Panc1 (cell line): Measurements from ENCODE around the gene OR10A6. TPM values are rescaled to one million over a fixed set of nuclear protein-coding genes. Genes with fewer than 3 reads are reported as not detected.

Experiments used
- ATAC-seq: fragments of 200-7000 bp; cut with Tn5 transposase; 2 replicates; pipeline ENCODE4 v1.9.1; 2020; ENCODE audit warnings: mild to moderate bottlenecking, moderate library complexity
- BruUV-seq: library from RNA; stranded (reverse); fragments of 400-500 nt; replicated peaks from 2 replicates; lab custom pipeline; 2021; lab: Mats Ljungman, UMichigan
- CTCF ChIA-PET: fragments of 300-600 bp; sonication (Branson Sonifier 250); formaldehyde crosslinking; loops from one replicate; lab custom pipeline; 2022; ENCODE audit warnings: antibody characterized with exemption; lab: Charles Lee
- POLR2A ChIA-PET: fragments of 300-600 bp; sonication (Branson Sonifier 250); formaldehyde crosslinking; loops from one replicate; lab custom pipeline; 2022; ENCODE audit warnings: antibody characterized with exemption; lab: Charles Lee
- DNase-seq: peaks from one replicate; pipeline ENCODE4 v3.0.0-alpha.2; 2010; ENCODE audit warnings: low read depth, low spot score
- H3K27ac ChIP-seq: 2 replicates; pipeline ENCODE4 v1.5.1; 2011; ENCODE audit warnings: mild to moderate bottlenecking, low read length, inconsistent platforms
- H3K27me3 ChIP-seq: fragments of 200-500 bp; sonication (Bioruptor generic); 2 replicates; pipeline ENCODE4 v1.6.0; 2014; ENCODE audit warnings: low read length, inconsistent platforms; ENCODE audit not compliant: control insufficient read depth, insufficient read depth
- H3K36me3 ChIP-seq: fragments of 200-500 bp; sonication (Bioruptor generic); 2 replicates; pipeline ENCODE4 v1.5.1; 2014; ENCODE audit warnings: inconsistent platforms, mild to moderate bottlenecking, low read length, moderate library complexity; ENCODE audit not compliant: control insufficient read depth, insufficient read depth
- H3K4me1 ChIP-seq: 2 replicates; pipeline ENCODE4 v1.5.1; 2011; ENCODE audit warnings: inconsistent platforms, mild to moderate bottlenecking, low read length, moderate library complexity; ENCODE audit not compliant: control insufficient read depth, insufficient read depth
- H3K4me3 ChIP-seq, 2 experiments: 2 replicates each; pipeline ENCODE4 v1.5.1; 2011 to 2012; ENCODE audit warnings: low read depth in 2 of 2, low read length in 2 of 2, mild to moderate bottlenecking in 2 of 2, inconsistent platforms in 1 of 2, moderate library complexity in 1 of 2
- H3K9me3 ChIP-seq: fragments of 200-500 bp; sonication (Bioruptor generic); 2 replicates; pipeline ENCODE4 v1.5.1; 2014; ENCODE audit warnings: low read depth, mild to moderate bottlenecking, inconsistent platforms, low read length, moderate library complexity; ENCODE audit not compliant: control insufficient read depth, insufficient read depth
- CTCF ChIP-seq: fragments of 450-650 bp; IDR thresholded peaks from 2 replicates; pipeline ENCODE4 v1.5.1; 2017; ENCODE audit warnings: mild to moderate bottlenecking
- POLR2AphosphoS5 ChIP-seq: IDR thresholded peaks from 2 replicates; pipeline ENCODE4 v1.6.1; 2012; ENCODE audit warnings: mild to moderate bottlenecking, low read depth, low read length, moderate library complexity
- REST ChIP-seq, 2 experiments: IDR thresholded peaks; 2 replicates each; pipeline ENCODE4 v1.6.1; 2011 to 2012; ENCODE audit warnings: low read depth in 2 of 2, control low read depth in 1 of 2, low read length in 1 of 2, mild to moderate bottlenecking in 1 of 2, moderate library complexity in 1 of 2; ENCODE audit not compliant: insufficient read depth in 1 of 2
- in situ Hi-C: cut with HindIII; loops from 2 replicates; pipeline ENCODE4 v1.10.0; 2016; ENCODE audit warnings: low sequenced_read_pairs, low pct_unique_long_range_greater_than_20kb
- intact Hi-C: fragments of 100-400 bp; cut with micrococcal nuclease; formaldehyde crosslinking; loops from one replicate; pipeline ENCODE4 v1.10.0; 2022; ENCODE audit not compliant: unreplicated experiment
- total RNA-seq: library from RNA; stranded (reverse); gene quantifications from one replicate; pipeline ENCODE4 v1.2.1, GENCODE V29; 2021; ENCODE audit not compliant: unreplicated experiment

The OR10A6 gene
- total RNA-seq, 1 experiment from 2014 or later = not detected

- DNase-seq (peak; percentile 63), ATAC-seq (peak; percentile 86)
- intact Hi-C loops (loop anchor here (1.0 to 10.0 kb wide), 2 partner anchors 94 to 202 kb away; partner anchors contain the start of gene EIF3F), in situ Hi-C loops (loop anchor here (5.0 kb wide), 1 partner anchor 84 kb away; no protein-coding TSS in a partner anchor)
- no peak overlapping the region for H3K4me3 ChIP-seq
- ChIA-PET CTCF (interaction anchor here (0.9 to 3.4 kb wide), 2 partner anchors 94 to 795 kb away, joined by 3 to 23 read pairs; partner anchors contain the start of gene EIF3F), POLR2A (interaction anchor here (1.2 kb wide), 1 partner anchor 94 kb away, joined by 4 read pairs; the partner anchor contains the start of gene EIF3F)
- H3K9me3 ChIP-seq = no peaks in the 10 kb centered on the region
- no peaks in the 10 kb centered on the region; the same call in 1 of the 2 replicates for H3K27me3 ChIP-seq
- no TSS peak for BruUV-seq
- TF ChIP-seq REST (IDR thresholded peaks at IDR 0.05; ENCODE audit: insufficient read depth in 1 of 2, low read depth in 2 of 2, low read length in 1 of 2) (no peak), POLR2AphosphoS5 (no peak), CTCF (peak; percentile 93)
- H3K4me1 ChIP-seq = 0 out of 2 replicates have a peak, but pooled peaks cover 3% of the 10 kb centered on the region
- peak overlapping the region; percentile 45; the same call in 1 of the 2 replicates for H3K27ac ChIP-seq
- no peaks in the 10 kb centered on the region for H3K36me3 ChIP-seq
Observed at GRCh38 chr11:7892840-7893254, 38.2 kb downstream of the OR10A6 start.

- Histone ChIP-seq H3K4me3 (no peak overlapping the region), H3K4me1 (0 out of 2 replicates have a peak, but pooled peaks cover 3% of the 10 kb centered on the region), H3K27ac (no peak overlapping the region), H3K9me3 (no peaks in the 10 kb centered on the region), H3K36me3 (no peaks in the 10 kb centered on the region), H3K27me3 (no peaks in the 10 kb centered on the region; the same call in 1 of the 2 replicates)
- BruUV-seq = no TSS peak
- POLR2A ChIA-PET = interaction anchor here (1.2 kb wide), 1 partner anchor 95 kb away, joined by 4 read pairs; the partner anchor contains the start of gene EIF3F
- intact Hi-C loops (loop anchor here (1.0 to 10.0 kb wide), 2 partner anchors 95 to 203 kb away; partner anchors contain the start of gene EIF3F), in situ Hi-C loops (loop anchor here (5.0 kb wide), 1 partner anchor 85 kb away; no protein-coding TSS in a partner anchor)
- no peak for TF ChIP-seq POLR2AphosphoS5
- CTCF ChIA-PET = interaction anchor here (0.9 to 3.4 kb wide), 2 partner anchors 94 to 794 kb away, joined by 3 to 23 read pairs; partner anchors contain the start of gene EIF3F
- DNase-seq (peak; percentile 28), ATAC-seq (no peak)
Observed at GRCh38 chr11:7892059-7892699, 38.9 kb downstream of the OR10A6 start.
